T-helper 1 cell treated with Interleukin-12 subunit alpha and Interleukin-12 subunit beta and Interleukin-4 antibody, amounts not matched to agents 30 μg/mL and 1 μg/mL, for 36 hours (primary cell): ENCODE measurements around the gene STAT6.
"Not testable (repeated sequence)": the region's sequence is repeated elsewhere in the genome, so short reads cannot be mapped to it uniquely, and the experiment has no call there.

ENCODE experiments used
- H3K27ac Mint-ChIP-seq: one replicate; pipeline ENCODE4 v1.8.0; 2021; ENCODE audit warnings: mild to moderate bottlenecking, mixed read lengths
- H3K27me3 Mint-ChIP-seq: one replicate; pipeline ENCODE4 v1.8.0; 2021; ENCODE audit warnings: low read depth, mixed read lengths
- H3K36me3 Mint-ChIP-seq: one replicate; pipeline ENCODE4 v1.8.0; 2021; ENCODE audit warnings: low read depth, mixed read lengths
- H3K4me1 Mint-ChIP-seq: one replicate; pipeline ENCODE4 v1.8.0; 2021; ENCODE audit warnings: low read depth, mixed read lengths
- H3K4me3 Mint-ChIP-seq: one replicate; pipeline ENCODE4 v1.8.0; 2021; ENCODE audit warnings: mild to moderate bottlenecking, moderate library complexity, mixed read lengths
- H3K9me3 Mint-ChIP-seq: one replicate; pipeline ENCODE4 v1.8.0; 2021; ENCODE audit warnings: mixed read lengths

Gene STAT6

DNA sequence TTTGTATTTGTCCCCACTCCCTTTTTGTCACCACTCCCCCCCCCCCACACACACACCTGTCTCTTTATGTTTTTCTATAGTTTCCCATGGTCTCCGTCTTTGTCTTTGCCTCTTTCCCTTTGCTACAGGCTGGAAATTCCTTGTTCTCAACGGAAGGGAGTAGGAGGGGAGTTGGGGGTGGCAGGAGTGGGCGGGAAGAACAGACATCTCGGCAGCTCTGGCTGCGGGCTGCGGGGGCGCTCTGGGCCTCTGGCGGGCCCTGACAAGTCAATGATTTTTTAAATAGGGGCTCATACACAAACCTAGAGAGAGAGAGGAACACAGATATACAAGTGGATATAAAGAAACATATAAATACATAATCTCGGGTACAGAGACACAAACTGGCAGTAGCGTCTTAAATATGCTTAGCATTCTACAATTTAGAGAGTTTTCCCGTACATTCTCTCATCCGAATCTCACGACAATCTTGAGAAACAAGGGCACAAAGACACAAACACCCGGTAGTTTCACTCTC, 24.6 kb downstream of the STAT6 start:
- Mint-ChIP-seq H3K4me1 (peaks cover 42% of the 10 kb centered on the region), H3K36me3 (peaks cover 6% of the 10 kb centered on the region), H3K27me3 (no peaks in the 10 kb centered on the region), H3K27ac (peak overlapping the region; percentile 92), H3K4me3 (peak overlapping the region; percentile 85), H3K9me3 (no peaks in the 10 kb centered on the region)

DNA sequence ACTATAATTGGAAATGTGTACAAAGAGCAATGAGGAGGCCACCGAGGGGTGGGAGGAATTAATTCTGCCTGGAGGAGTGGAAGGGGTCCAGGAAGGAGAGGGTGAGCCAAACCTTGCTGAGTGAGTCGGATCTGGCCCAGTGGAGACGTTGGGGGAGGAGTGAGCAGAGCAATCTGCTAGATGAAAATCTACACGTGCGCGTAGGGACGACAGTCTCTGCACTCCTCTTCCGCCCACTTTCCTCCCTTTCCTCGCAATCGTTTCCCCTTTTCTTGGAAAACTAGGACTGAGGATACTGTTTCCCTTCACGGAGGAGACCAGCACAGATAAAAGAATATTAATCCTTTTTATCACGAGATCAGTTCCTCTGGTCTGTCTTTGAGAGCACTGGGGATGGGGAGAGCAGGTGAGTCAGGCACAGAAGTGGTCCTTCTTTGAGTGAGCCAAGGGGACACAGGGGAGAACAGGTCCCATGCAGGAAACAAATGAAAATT, 25.1 kb downstream of the STAT6 start:
- peaks cover 3% of the 10 kb centered on the region for H3K36me3 Mint-ChIP-seq
- H3K27ac Mint-ChIP-seq: peak overlapping the region; percentile 92
- H3K4me1 Mint-ChIP-seq: peaks cover 42% of the 10 kb centered on the region
- H3K27me3 Mint-ChIP-seq: no peaks in the 10 kb centered on the region
- H3K9me3 Mint-ChIP-seq: no peaks in the 10 kb centered on the region
- H3K4me3 Mint-ChIP-seq: peak overlapping the region; percentile 85

DNA sequence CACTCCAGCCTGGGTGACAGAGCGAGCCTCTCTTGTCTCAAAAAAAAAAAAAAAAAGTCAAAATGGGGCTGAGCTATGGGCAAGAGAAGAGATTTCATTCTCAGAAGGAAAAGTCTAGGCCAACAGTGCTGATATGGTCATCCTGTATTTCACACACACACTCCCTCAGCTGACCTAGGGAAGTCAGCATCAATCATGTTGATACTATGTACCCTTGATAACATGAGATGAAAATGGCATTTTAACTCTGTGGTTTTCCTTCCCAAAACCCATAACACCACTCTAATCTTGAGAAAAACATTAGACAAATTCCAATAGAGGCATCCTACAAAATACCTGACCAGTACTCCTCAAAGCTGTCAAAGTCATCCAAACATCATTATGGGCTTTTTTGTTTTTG, 30.3 kb downstream of the STAT6 start:
- Mint-ChIP-seq H3K4me1 (peaks cover 30% of the 10 kb centered on the region), H3K27ac (no peak overlapping the region), H3K27me3 (no peaks in the 10 kb centered on the region), H3K4me3 (no peak overlapping the region), H3K36me3 (peaks cover 4% of the 10 kb centered on the region), H3K9me3 (no peaks in the 10 kb centered on the region)

DNA sequence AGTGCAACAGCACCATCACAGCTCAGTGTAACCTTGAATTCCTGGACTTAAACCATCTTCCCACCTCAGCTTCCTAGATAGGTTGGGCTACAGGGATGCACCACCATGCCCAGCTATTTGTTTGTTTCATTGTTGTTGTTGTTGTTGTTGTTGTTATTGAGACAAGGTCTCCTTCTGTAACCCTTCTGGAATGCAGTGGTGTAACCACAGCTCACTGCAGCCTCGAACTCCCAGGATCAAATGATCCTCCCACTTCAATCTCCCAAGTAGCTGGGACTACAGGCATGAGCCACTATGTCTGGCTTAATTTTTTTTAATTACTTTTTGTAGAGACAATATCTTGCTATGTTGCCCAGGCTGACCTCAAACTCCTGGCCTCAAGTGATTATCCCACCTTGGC, 31.3 kb downstream of the STAT6 start:
- Mint-ChIP-seq H3K9me3 (no peaks in the 10 kb centered on the region), H3K4me3 (peak overlapping the region; percentile 50), H3K27me3 (no peaks in the 10 kb centered on the region), H3K27ac (peak overlapping the region; percentile 52), H3K4me1 (peaks cover 22% of the 10 kb centered on the region), H3K36me3 (peaks cover 4% of the 10 kb centered on the region)

- Mint-ChIP-seq H3K4me3 (peak within 1 kb of the TSS; percentile 89), H3K36me3 (peaks cover 4% of the 10 kb centered on the region), H3K4me1 (peaks cover 22% of the 10 kb centered on the region), H3K27me3 (no peaks in the 10 kb centered on the region), H3K27ac (peak within 1 kb of the TSS; percentile 96), H3K9me3 (no peaks in the 10 kb centered on the region)
Observed at GRCh38 chr12:57078519-57079404, 32.4 kb downstream of the STAT6 start, which contains the start of gene NEMP1. NEMP1 (minus strand) TSS chr12:57078791; CDS start chr12:57078745, 46 bp downstream.

DNA sequence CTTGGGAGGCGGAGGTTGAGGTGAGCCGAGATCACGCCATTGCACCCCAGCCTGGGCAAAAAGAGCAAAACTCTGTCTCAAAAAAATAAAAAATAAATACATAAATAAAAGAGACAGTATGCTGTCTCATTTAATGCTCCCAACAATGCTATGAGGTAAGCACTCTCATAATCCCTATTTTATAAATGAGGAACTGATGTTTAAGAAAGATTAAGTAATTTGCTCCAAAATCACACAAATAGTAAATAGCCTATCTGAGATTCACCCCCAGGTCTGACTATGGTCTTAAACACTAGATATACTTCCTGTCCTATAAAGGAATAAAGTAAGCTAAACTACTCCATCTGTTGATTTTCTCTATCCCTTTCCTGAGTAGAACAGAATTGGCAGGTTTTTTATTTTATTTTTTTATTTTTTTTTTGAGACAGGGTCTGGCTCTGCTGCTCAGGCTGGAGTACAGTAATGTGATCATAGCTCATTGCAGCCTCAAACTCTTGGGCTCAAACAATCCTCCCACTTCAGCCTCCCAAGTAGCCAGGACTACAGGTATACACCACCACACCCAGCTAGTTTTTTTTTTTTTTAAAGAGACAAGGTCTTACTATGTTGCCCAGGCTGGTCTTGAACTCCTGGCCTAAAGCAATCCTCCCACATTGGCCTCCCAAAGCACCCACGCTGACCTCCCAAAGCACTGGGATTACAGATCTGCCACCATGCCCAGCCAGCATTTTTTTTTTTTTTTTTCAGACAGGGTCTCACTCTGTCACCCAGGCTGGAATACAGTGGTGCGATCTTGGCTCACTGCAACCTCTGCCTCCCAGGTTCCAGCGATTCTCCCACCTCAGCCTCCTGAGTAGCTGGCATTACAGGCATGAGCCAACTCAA, 37.4 kb downstream of the STAT6 start:
- Mint-ChIP-seq H3K4me1 (peaks cover 27% of the 10 kb centered on the region), H3K36me3 (peaks cover 28% of the 10 kb centered on the region)
- H3K4me3 Mint-ChIP-seq, H3K27me3 Mint-ChIP-seq, H3K27ac Mint-ChIP-seq, H3K9me3 Mint-ChIP-seq: not testable (repeated sequence)

GRCh38 chr12:57072661-57073060, 38.5 kb downstream of the STAT6 start:
- Mint-ChIP-seq H3K27me3 (no peaks in the 10 kb centered on the region), H3K4me3 (no peak overlapping the region), H3K36me3 (peaks cover 33% of the 10 kb centered on the region), H3K9me3 (peaks cover 4% of the 10 kb centered on the region), H3K27ac (peak overlapping the region; percentile 31), H3K4me1 (peaks cover 29% of the 10 kb centered on the region)

- no peaks in the 10 kb centered on the region for H3K27me3 Mint-ChIP-seq
- H3K36me3 Mint-ChIP-seq: peaks cover 39% of the 10 kb centered on the region
- H3K27ac Mint-ChIP-seq: peak overlapping the region; percentile 70
- peaks cover 12% of the 10 kb centered on the region for H3K9me3 Mint-ChIP-seq
- H3K4me3 Mint-ChIP-seq: peak overlapping the region; percentile 30
- H3K4me1 Mint-ChIP-seq: peaks cover 31% of the 10 kb centered on the region
Observed at GRCh38 chr12:57069523-57069922, 41.6 kb downstream of the STAT6 start.

GRCh38 chr12:57066245-57066644, 44.9 kb downstream of the STAT6 start:
- Mint-ChIP-seq H3K9me3 (peaks cover 12% of the 10 kb centered on the region), H3K36me3 (peaks cover 37% of the 10 kb centered on the region), H3K4me3 (peak overlapping the region; percentile 14), H3K4me1 (peaks cover 40% of the 10 kb centered on the region), H3K27me3 (no peaks in the 10 kb centered on the region), H3K27ac (peak overlapping the region; percentile 89)

- Mint-ChIP-seq H3K36me3 (peaks cover 37% of the 10 kb centered on the region), H3K9me3 (peaks cover 12% of the 10 kb centered on the region), H3K27ac (peak overlapping the region; percentile 98), H3K27me3 (no peaks in the 10 kb centered on the region), H3K4me3 (peak overlapping the region; percentile 83), H3K4me1 (peaks cover 27% of the 10 kb centered on the region)
Observed at GRCh38 chr12:57063991-57064685, 47.0 kb downstream of the STAT6 start.

DNA sequence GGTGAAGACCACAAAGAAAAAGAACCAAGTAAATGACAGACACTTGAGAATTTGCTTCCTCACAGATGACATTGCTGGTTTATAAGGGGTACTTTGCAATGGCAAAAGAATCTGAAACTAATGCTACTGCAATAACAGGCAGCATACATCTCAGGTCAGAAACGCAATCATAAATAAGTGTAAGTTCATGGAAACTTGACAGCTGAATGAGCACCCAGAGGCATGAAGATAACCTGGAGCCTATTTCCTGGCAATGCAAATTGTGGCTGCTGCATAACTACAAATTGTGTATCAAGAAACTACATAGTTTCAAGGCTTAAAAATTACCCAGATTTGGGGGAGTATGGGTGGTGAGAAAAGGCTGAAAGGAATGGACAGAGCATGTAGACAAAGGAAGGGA, 52.7 kb downstream of the STAT6 start:
- H3K36me3 Mint-ChIP-seq: peaks cover 42% of the 10 kb centered on the region
- H3K4me3 Mint-ChIP-seq: no peak overlapping the region
- no peak overlapping the region for H3K27ac Mint-ChIP-seq
- no peaks in the 10 kb centered on the region for H3K27me3 Mint-ChIP-seq
- peaks cover 7% of the 10 kb centered on the region for H3K4me1 Mint-ChIP-seq
- no peaks in the 10 kb centered on the region for H3K9me3 Mint-ChIP-seq

DNA sequence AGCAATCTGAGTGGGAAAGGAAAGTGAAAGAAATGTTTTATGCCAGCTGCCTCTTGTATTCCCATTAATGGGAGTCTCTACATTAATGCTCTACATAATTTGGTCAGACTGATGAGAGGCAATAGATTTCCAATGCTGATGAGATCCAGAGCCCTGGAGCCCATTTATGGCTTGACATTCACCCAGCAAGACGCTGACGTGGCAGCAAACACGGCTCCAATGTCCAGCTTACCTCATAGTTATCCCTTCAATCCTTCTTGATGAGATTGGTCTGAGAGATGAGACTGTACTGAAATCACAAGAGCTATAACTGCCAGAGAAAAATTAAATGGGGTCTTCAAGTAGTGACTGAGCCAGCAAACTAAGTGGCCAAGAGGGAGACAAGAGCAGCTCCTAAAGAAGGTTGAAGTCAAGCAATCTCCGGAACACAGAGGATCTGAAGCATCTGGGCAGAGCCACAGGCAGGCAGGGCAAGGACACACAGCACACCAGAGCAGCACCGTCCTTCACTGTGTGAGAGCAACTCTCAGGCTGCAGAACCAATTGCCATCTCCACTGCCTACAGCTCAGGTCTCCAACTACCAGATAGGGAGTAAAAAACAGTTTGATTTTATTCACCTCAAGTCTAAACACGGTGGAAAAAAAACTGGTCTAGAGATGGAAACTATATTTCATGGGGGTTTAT, 54.0 kb downstream of the STAT6 start:
- Mint-ChIP-seq H3K9me3 (no peaks in the 10 kb centered on the region), H3K36me3 (peaks cover 42% of the 10 kb centered on the region), H3K4me3 (no peak overlapping the region), H3K27me3 (no peaks in the 10 kb centered on the region), H3K27ac (no peak overlapping the region), H3K4me1 (peaks cover 4% of the 10 kb centered on the region)

DNA sequence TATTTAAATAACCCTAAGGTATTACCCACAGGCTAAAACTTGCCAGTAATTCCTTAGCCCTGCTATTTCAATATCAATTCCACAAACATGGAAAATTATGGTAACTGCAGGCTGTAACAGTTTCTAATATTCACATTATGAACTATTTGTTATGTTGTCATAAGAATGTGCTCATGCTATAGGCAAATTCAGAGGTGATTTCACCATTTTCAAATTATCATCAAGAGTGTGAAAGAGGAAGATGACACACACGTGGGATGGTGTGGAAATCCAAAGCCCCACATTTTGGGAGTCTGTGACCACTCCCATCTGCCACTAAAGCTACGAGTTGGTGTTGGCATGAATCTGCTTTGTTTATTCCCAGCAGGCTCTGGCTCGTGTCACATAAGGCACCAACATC, 55.3 kb downstream of the STAT6 start:
- H3K36me3 Mint-ChIP-seq: peaks cover 41% of the 10 kb centered on the region
- H3K9me3 Mint-ChIP-seq: no peaks in the 10 kb centered on the region
- H3K27me3 Mint-ChIP-seq: no peaks in the 10 kb centered on the region
- H3K4me1 Mint-ChIP-seq: peaks cover 3% of the 10 kb centered on the region
- H3K4me3 Mint-ChIP-seq: no peak overlapping the region
- no peak overlapping the region for H3K27ac Mint-ChIP-seq
